ENCODE measurements around the gene SETD3. TPM values are rescaled to one million over a fixed set of nuclear protein-coding genes. Genes with fewer than 3 reads are reported as not detected.

The SETD3 gene
- total and polyA plus RNA-seq, 10 of the 15 experiments (the other 5 are each of a cell fraction or from before 2014, with no cell fraction given), result 11.3 to 44.2 (median 36.5) TPM

DNA sequence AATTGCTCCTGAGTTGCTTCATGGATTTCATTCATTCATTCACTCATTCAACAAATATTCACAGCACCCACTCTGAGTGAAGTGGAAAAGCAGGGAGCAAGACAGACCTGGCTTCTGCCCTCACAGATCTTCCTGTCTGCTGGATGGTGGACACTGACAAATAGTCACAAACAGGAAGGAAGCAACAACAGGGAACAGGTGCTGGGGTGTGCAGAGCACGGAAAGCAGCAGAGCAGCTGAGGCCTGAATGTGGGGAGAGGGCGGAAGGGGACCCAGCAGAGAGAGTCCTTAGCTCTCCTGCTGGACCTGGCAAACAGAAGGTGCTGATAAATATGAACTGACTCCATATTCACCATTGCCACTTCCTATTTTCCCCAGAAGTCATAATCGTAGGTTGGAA is 54.4 kb downstream of the SETD3 start (continued):
- TF ChIP-seq, protein P1, sequence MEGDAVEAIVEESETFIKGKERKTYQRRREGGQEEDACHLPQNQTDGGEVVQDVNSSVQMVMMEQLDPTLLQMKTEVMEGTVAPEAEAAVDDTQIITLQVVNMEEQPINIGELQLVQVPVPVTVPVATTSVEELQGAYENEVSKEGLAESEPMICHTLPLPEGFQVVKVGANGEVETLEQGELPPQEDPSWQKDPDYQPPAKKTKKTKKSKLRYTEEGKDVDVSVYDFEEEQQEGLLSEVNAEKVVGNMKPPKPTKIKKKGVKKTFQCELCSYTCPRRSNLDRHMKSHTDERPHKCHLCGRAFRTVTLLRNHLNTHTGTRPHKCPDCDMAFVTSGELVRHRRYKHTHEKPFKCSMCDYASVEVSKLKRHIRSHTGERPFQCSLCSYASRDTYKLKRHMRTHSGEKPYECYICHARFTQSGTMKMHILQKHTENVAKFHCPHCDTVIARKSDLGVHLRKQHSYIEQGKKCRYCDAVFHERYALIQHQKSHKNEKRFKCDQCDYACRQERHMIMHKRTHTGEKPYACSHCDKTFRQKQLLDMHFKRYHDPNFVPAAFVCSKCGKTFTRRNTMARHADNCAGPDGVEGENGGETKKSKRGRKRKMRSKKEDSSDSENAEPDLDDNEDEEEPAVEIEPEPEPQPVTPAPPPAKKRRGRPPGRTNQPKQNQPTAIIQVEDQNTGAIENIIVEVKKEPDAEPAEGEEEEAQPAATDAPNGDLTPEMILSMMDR (IDR thresholded peaks at IDR 0.05 in 2 of 3, conservative IDR thresholded peaks at IDR 0.05 in 1 of 3; ENCODE audit: control insufficient read depth in 2 of 3, extremely low read depth in 1 of 3, insufficient read depth in 1 of 3, low read depth in 3 of 3, low read length in 3 of 3), result no peak
- TF ChIP-seq, protein P2, sequence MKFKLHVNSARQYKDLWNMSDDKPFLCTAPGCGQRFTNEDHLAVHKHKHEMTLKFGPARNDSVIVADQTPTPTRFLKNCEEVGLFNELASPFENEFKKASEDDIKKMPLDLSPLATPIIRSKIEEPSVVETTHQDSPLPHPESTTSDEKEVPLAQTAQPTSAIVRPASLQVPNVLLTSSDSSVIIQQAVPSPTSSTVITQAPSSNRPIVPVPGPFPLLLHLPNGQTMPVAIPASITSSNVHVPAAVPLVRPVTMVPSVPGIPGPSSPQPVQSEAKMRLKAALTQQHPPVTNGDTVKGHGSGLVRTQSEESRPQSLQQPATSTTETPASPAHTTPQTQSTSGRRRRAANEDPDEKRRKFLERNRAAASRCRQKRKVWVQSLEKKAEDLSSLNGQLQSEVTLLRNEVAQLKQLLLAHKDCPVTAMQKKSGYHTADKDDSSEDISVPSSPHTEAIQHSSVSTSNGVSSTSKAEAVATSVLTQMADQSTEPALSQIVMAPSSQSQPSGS (IDR thresholded peaks at IDR 0.05; ENCODE audit: low read length), result no peak
- TF ChIP-seq RB1 (IDR thresholded peaks at IDR 0.05; ENCODE audit: borderline replicate concordance) (no peak), SMAD1 (IDR thresholded peaks at IDR 0.05; ENCODE audit: low read depth, partially characterized antibody) (no peak), CHD2 (IDR thresholded peaks at IDR 0.05; ENCODE audit: borderline replicate concordance, low read depth, low read length) (no peak), MTA2 (IDR thresholded peaks at IDR 0.05; ENCODE audit: low read depth) (no peak), LARP7 (IDR thresholded peaks at IDR 0.05) (no peak), NR2F1 (conservative IDR thresholded peaks at IDR 0.05) (no peak), NBN (IDR thresholded peaks at IDR 0.05) (no peak), SMC3 (IDR thresholded peaks at IDR 0.05; ENCODE audit: borderline replicate concordance, low read length) (no peak), JUND (IDR thresholded peaks at IDR 0.05; ENCODE audit: low read depth, low read length) (no peak)
- TF ChIP-seq, protein P3, sequence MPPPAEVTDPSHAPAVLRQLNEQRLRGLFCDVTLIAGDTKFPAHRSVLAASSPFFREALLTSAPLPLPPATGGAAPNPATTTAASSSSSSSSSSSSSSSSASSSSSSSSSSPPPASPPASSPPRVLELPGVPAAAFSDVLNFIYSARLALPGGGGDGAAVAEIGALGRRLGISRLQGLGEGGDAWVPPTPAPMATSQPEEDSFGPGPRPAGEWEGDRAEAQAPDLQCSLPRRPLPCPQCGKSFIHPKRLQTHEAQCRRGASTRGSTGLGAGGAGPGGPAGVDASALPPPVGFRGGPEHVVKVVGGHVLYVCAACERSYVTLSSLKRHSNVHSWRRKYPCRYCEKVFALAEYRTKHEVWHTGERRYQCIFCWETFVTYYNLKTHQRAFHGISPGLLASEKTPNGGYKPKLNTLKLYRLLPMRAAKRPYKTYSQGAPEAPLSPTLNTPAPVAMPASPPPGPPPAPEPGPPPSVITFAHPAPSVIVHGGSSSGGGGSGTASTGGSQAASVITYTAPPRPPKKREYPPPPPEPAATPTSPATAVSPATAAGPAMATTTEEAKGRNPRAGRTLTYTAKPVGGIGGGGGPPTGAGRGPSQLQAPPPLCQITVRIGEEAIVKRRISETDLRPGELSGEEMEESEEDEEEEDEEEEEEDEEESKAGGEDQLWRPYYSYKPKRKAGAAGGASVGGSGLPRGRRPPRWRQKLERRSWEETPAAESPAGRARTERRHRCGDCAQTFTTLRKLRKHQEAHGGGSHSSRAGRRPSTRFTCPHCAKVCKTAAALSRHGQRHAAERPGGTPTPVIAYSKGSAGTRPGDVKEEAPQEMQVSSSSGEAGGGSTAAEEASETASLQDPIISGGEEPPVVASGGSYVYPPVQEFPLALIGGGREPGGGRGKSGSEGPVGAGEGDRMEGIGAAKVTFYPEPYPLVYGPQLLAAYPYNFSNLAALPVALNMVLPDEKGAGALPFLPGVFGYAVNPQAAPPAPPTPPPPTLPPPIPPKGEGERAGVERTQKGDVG (CRISPR knock-in tag; IDR thresholded peaks at IDR 0.05), result no peak
- TF ChIP-seq, protein P4, sequence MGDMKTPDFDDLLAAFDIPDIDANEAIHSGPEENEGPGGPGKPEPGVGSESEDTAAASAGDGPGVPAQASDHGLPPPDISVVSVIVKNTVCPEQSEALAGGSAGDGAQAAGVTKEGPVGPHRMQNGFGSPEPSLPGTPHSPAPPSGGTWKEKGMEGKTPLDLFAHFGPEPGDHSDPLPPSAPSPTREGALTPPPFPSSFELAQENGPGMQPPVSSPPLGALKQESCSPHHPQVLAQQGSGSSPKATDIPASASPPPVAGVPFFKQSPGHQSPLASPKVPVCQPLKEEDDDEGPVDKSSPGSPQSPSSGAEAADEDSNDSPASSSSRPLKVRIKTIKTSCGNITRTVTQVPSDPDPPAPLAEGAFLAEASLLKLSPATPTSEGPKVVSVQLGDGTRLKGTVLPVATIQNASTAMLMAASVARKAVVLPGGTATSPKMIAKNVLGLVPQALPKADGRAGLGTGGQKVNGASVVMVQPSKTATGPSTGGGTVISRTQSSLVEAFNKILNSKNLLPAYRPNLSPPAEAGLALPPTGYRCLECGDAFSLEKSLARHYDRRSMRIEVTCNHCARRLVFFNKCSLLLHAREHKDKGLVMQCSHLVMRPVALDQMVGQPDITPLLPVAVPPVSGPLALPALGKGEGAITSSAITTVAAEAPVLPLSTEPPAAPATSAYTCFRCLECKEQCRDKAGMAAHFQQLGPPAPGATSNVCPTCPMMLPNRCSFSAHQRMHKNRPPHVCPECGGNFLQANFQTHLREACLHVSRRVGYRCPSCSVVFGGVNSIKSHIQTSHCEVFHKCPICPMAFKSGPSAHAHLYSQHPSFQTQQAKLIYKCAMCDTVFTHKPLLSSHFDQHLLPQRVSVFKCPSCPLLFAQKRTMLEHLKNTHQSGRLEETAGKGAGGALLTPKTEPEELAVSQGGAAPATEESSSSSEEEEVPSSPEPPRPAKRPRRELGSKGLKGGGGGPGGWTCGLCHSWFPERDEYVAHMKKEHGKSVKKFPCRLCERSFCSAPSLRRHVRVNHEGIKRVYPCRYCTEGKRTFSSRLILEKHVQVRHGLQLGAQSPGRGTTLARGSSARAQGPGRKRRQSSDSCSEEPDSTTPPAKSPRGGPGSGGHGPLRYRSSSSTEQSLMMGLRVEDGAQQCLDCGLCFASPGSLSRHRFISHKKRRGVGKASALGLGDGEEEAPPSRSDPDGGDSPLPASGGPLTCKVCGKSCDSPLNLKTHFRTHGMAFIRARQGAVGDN (IDR thresholded peaks at IDR 0.05), result no peak
- TF ChIP-seq, protein P5, sequence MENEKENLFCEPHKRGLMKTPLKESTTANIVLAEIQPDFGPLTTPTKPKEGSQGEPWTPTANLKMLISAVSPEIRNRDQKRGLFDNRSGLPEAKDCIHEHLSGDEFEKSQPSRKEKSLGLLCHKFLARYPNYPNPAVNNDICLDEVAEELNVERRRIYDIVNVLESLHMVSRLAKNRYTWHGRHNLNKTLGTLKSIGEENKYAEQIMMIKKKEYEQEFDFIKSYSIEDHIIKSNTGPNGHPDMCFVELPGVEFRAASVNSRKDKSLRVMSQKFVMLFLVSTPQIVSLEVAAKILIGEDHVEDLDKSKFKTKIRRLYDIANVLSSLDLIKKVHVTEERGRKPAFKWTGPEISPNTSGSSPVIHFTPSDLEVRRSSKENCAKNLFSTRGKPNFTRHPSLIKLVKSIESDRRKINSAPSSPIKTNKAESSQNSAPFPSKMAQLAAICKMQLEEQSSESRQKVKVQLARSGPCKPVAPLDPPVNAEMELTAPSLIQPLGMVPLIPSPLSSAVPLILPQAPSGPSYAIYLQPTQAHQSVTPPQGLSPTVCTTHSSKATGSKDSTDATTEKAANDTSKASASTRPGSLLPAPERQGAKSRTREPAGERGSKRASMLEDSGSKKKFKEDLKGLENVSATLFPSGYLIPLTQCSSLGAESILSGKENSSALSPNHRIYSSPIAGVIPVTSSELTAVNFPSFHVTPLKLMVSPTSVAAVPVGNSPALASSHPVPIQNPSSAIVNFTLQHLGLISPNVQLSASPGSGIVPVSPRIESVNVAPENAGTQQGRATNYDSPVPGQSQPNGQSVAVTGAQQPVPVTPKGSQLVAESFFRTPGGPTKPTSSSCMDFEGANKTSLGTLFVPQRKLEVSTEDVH (IDR thresholded peaks at IDR 0.05; ENCODE audit: low read depth, partially characterized antibody), result no peak

All from GM12878 (cell line).